Neural crest cell (in vitro differentiated cells): ENCODE results near the gene FBF1. TPM values are rescaled to one million over a fixed set of nuclear protein-coding genes. Genes with fewer than 3 reads are reported as not detected.

Experiments
- DNase-seq: peaks from one replicate; pipeline ENCODE4 v3.0.0; 2021; ENCODE audit warnings: low read depth, mixed read lengths, low spot score
- H3K27ac Mint-ChIP-seq: one replicate; pipeline ENCODE4 v1.8.0; 2021; ENCODE audit warnings: mild to moderate bottlenecking, mixed read lengths; ENCODE audit not compliant: unreplicated experiment
- H3K27me3 Mint-ChIP-seq: 2 replicates; pipeline ENCODE4 v1.8.0; 2021; ENCODE audit warnings: low read depth, mild to moderate bottlenecking, mixed read lengths
- H3K36me3 Mint-ChIP-seq: 2 replicates; pipeline ENCODE4 v1.8.0; 2021; ENCODE audit warnings: low read depth, mild to moderate bottlenecking, mixed read lengths
- H3K4me1 Mint-ChIP-seq: 2 replicates; pipeline ENCODE4 v1.8.0; 2021; ENCODE audit warnings: mixed read lengths
- H3K4me3 Mint-ChIP-seq: one replicate; pipeline ENCODE4 v1.8.0; 2021; ENCODE audit warnings: mild to moderate bottlenecking, mixed read lengths
- H3K9me3 Mint-ChIP-seq: 2 replicates; pipeline ENCODE4 v1.8.0; 2021; ENCODE audit warnings: mixed read lengths
- CTCF ChIP-seq: fragments of 200-600 bp; sonication (generic); conservative IDR thresholded peaks from 2 replicates; pipeline ENCODE4 v1.5.0; 2021; ENCODE audit warnings: antibody characterized with exemption, mild to moderate bottlenecking
- total RNA-seq: library from RNA; stranded (reverse); gene quantifications from 2 replicates; pipeline ENCODE4 v1.2.1, GENCODE V29; 2021

Gene FBF1
- total RNA-seq, 1 donor from 2014 or later: 25.9 TPM

GRCh38 chr17:75921596-75921995 lies 19.2 kb downstream of the FBF1 start:
- Mint-ChIP-seq H3K4me3 (no peak overlapping the region), H3K9me3 (no peaks in the 10 kb centered on the region), H3K27ac (no peak overlapping the region), H3K27me3 (no peaks in the 10 kb centered on the region), H3K36me3 (peaks cover 2% of the 10 kb centered on the region), H3K4me1 (no peaks in the 10 kb centered on the region)
- DNase-seq: no peak
- no peak for TF ChIP-seq CTCF

GRCh38 chr17:75920045-75920560 lies 20.7 kb downstream of the FBF1 start:
- no peak for DNase-seq
- Mint-ChIP-seq H3K4me3 (no peak overlapping the region), H3K4me1 (no peaks in the 10 kb centered on the region), H3K27ac (no peak overlapping the region), H3K9me3 (no peaks in the 10 kb centered on the region), H3K27me3 (no peaks in the 10 kb centered on the region), H3K36me3 (peaks cover 2% of the 10 kb centered on the region)
- TF ChIP-seq CTCF: no peak

GRCh38 chr17:75919611-75920010 lies 21.2 kb downstream of the FBF1 start:
- no peaks in the 10 kb centered on the region for H3K4me1 Mint-ChIP-seq
- no peaks in the 10 kb centered on the region for H3K9me3 Mint-ChIP-seq
- no peak overlapping the region for H3K4me3 Mint-ChIP-seq
- no peak for DNase-seq
- no peak overlapping the region for H3K27ac Mint-ChIP-seq
- no peaks in the 10 kb centered on the region for H3K27me3 Mint-ChIP-seq
- peaks cover 2% of the 10 kb centered on the region for H3K36me3 Mint-ChIP-seq
- TF ChIP-seq CTCF: no peak

- no peaks in the 10 kb centered on the region for H3K27me3 Mint-ChIP-seq
- DNase-seq: no peak
- no peaks in the 10 kb centered on the region for H3K4me1 Mint-ChIP-seq
- TF ChIP-seq CTCF: no peak
- H3K27ac Mint-ChIP-seq: no peak overlapping the region
- H3K9me3 Mint-ChIP-seq: no peaks in the 10 kb centered on the region
- H3K4me3 Mint-ChIP-seq: no peak overlapping the region
- H3K36me3 Mint-ChIP-seq: peaks cover 2% of the 10 kb centered on the region
Measured at GRCh38 chr17:75917917-75918445, 22.9 kb downstream of the FBF1 start.

- H3K4me3 Mint-ChIP-seq: no peak overlapping the region
- no peak overlapping the region for H3K27ac Mint-ChIP-seq
- DNase-seq: no peak
- no peaks in the 10 kb centered on the region for H3K9me3 Mint-ChIP-seq
- peaks cover 2% of the 10 kb centered on the region for H3K36me3 Mint-ChIP-seq
- no peak for TF ChIP-seq CTCF
- no peaks in the 10 kb centered on the region for H3K27me3 Mint-ChIP-seq
- no peaks in the 10 kb centered on the region for H3K4me1 Mint-ChIP-seq
Measured at GRCh38 chr17:75917141-75917916, 23.5 kb downstream of the FBF1 start.
